ENCODE results near the gene AIFM2.

DNA sequence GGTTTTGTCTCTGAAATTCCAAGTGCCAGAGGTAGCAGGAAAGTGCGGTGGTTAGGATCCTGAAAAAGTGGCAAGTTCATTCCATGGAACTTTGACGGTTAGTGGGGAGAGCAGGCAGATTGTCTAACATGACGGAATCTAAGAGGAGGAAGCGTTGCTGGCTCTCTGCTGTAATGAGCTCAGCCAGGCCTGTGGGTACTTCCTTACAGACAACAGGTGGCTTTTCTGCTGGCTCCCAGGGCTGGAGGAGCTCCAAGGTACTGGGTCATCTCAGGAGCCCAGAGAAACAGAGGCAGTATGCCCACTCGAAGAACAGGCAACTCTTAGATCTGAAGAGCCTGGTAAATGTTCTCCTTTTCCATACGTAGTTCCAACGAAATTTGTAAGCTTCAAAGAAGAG is 3.1 kb upstream of the AIFM2 start:
- TF ChIP-seq CTCF (IDR thresholded peaks at IDR 0.05; ENCODE audit: low read depth, low read length): no peak
- no peak for TF ChIP-seq EZH2phosphoT487 (IDR thresholded peaks at IDR 0.05; ENCODE audit: low read depth)
